ENCODE measurements around the gene APOA1.

- TF ChIP-seq EZH2 (IDR thresholded peaks at IDR 0.05; ENCODE audit: borderline replicate concordance, insufficient read depth, low read depth, low read length, poor library complexity, severe bottlenecking), result no peak
- TF ChIP-seq, protein P1, sequence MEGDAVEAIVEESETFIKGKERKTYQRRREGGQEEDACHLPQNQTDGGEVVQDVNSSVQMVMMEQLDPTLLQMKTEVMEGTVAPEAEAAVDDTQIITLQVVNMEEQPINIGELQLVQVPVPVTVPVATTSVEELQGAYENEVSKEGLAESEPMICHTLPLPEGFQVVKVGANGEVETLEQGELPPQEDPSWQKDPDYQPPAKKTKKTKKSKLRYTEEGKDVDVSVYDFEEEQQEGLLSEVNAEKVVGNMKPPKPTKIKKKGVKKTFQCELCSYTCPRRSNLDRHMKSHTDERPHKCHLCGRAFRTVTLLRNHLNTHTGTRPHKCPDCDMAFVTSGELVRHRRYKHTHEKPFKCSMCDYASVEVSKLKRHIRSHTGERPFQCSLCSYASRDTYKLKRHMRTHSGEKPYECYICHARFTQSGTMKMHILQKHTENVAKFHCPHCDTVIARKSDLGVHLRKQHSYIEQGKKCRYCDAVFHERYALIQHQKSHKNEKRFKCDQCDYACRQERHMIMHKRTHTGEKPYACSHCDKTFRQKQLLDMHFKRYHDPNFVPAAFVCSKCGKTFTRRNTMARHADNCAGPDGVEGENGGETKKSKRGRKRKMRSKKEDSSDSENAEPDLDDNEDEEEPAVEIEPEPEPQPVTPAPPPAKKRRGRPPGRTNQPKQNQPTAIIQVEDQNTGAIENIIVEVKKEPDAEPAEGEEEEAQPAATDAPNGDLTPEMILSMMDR (IDR thresholded peaks at IDR 0.05), result no peak
Observed at GRCh38 chr11:116847612-116848011, 10.2 kb upstream of the APOA1 start.
